Effector memory CD4-positive, alpha-beta T cell (primary cell): Measurements from ENCODE around the gene RABEP1.

Source experiments
- DNase-seq, 3 donors: peaks; one replicate each; pipeline ENCODE4 v3.0.0-alpha.2; 2020
- H3K27ac ChIP-seq: 2 replicates; pipeline ENCODE4 v1.7.0; 2013; ENCODE audit warnings: mild to moderate bottlenecking, low read length, moderate library complexity; ENCODE audit not compliant: insufficient read depth, poor library complexity, severe bottlenecking
- H3K27me3 ChIP-seq: replicated peaks from 2 replicates; pipeline ENCODE4 v1.7.0; 2013; ENCODE audit warnings: mild to moderate bottlenecking, low read length; ENCODE audit not compliant: insufficient read depth, control insufficient read depth, poor library complexity, severe bottlenecking
- H3K36me3 ChIP-seq: 2 replicates; pipeline ENCODE4 v1.7.0; 2013; ENCODE audit warnings: mild to moderate bottlenecking, low read length, moderate library complexity; ENCODE audit not compliant: control insufficient read depth, insufficient read depth
- H3K4me1 ChIP-seq: 2 replicates; pipeline ENCODE4 v1.7.0; 2013; ENCODE audit warnings: low read length, mild to moderate bottlenecking; ENCODE audit not compliant: control insufficient read depth, insufficient read depth, poor library complexity, severe bottlenecking
- H3K4me3 ChIP-seq: 2 replicates; pipeline ENCODE4 v1.7.0; 2013; ENCODE audit warnings: low read length, low read depth, mild to moderate bottlenecking; ENCODE audit not compliant: insufficient read depth, poor library complexity, severe bottlenecking
- H3K9me3 ChIP-seq: 2 replicates; pipeline ENCODE4 v1.7.0; 2013; ENCODE audit warnings: mild to moderate bottlenecking, low read length, moderate library complexity; ENCODE audit not compliant: control insufficient read depth

RABEP1 gene

GRCh38 chr17:5304636-5305035, 22.6 kb downstream of the RABEP1 start:
- no peaks in the 10 kb centered on the region for H3K9me3 ChIP-seq
- no peak for DNase-seq
- no peaks in the 10 kb centered on the region for H3K27me3 ChIP-seq

GRCh38 chr17:5309851-5310250, 27.8 kb downstream of the RABEP1 start:
- H3K36me3 ChIP-seq, result no peaks in the 10 kb centered on the region
- H3K27me3 ChIP-seq, result no peaks in the 10 kb centered on the region
- H3K27ac ChIP-seq, result no peak overlapping the region
- no peak for DNase-seq
- no peaks in the 10 kb centered on the region for H3K4me1 ChIP-seq
- no peak overlapping the region for H3K4me3 ChIP-seq
- H3K9me3 ChIP-seq, result no peaks in the 10 kb centered on the region

More at GRCh38 chr17:5304636-5305035, 22.6 kb downstream of the RABEP1 start:
- Histone ChIP-seq H3K4me1 (no peaks in the 10 kb centered on the region), H3K36me3 (no peaks in the 10 kb centered on the region), H3K27ac (no peak overlapping the region), H3K4me3 (no peak overlapping the region)

- Histone ChIP-seq H3K9me3 (no peaks in the 10 kb centered on the region), H3K36me3 (no peaks in the 10 kb centered on the region), H3K27me3 (no peaks in the 10 kb centered on the region), H3K4me1 (no peaks in the 10 kb centered on the region), H3K4me3 (no peak overlapping the region), H3K27ac (no peak overlapping the region)
- no peak for DNase-seq
Observed at GRCh38 chr17:5325851-5326250, 43.8 kb downstream of the RABEP1 start.

GRCh38 chr17:5329784-5330557, 47.9 kb downstream of the RABEP1 start:
- no peak for DNase-seq
- no peaks in the 10 kb centered on the region for H3K27me3 ChIP-seq
- H3K9me3 ChIP-seq, result no peaks in the 10 kb centered on the region
- H3K36me3 ChIP-seq, result peaks cover 23% of the 10 kb centered on the region
- H3K27ac ChIP-seq, result no peak overlapping the region
- no peaks in the 10 kb centered on the region for H3K4me1 ChIP-seq
- H3K4me3 ChIP-seq, result no peak overlapping the region

DNA sequence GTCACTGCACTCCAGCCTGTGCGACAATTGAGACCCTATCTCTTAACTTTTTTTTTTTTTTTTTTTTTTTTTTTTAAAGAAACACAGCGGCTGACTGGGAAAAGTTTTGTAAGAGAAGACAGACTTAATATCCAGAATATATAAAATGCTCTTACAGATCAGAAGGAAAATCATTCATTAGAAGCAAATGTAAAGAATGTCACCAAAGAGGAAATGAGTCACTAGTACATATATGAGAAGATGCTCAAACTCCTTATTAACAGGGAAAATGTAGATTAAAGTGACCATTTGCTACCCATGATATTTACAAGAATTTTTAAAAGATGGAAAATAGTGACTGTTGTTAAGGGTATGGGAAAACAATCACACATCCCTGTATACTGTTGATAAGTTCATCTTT, 48.9 kb downstream of the RABEP1 start:
- H3K4me3 ChIP-seq, result no peak overlapping the region
- no peak overlapping the region for H3K27ac ChIP-seq
- peaks cover 29% of the 10 kb centered on the region for H3K36me3 ChIP-seq
- H3K9me3 ChIP-seq, result no peaks in the 10 kb centered on the region
- no peaks in the 10 kb centered on the region for H3K27me3 ChIP-seq
- H3K4me1 ChIP-seq, result no peaks in the 10 kb centered on the region
- DNase-seq, result no peak

- Histone ChIP-seq H3K9me3 (no peaks in the 10 kb centered on the region), H3K27ac (no peak overlapping the region), H3K4me1 (no peaks in the 10 kb centered on the region), H3K36me3 (peaks cover 29% of the 10 kb centered on the region), H3K4me3 (no peak overlapping the region), H3K27me3 (no peaks in the 10 kb centered on the region)
- no peak for DNase-seq
Observed at GRCh38 chr17:5331506-5331905, 49.4 kb downstream of the RABEP1 start.

- Histone ChIP-seq H3K9me3 (no peaks in the 10 kb centered on the region), H3K36me3 (peaks cover 11% of the 10 kb centered on the region), H3K27me3 (no peaks in the 10 kb centered on the region), H3K4me3 (no peak overlapping the region), H3K27ac (no peak overlapping the region), H3K4me1 (no peaks in the 10 kb centered on the region)
- no peak for DNase-seq
Observed at GRCh38 chr17:5344914-5345313, 62.8 kb downstream of the RABEP1 start.

- no peak for DNase-seq
- peak overlapping the region; percentile 24 for H3K27ac ChIP-seq
- H3K36me3 ChIP-seq, result peaks cover 47% of the 10 kb centered on the region
- H3K9me3 ChIP-seq, result no peaks in the 10 kb centered on the region
- no peaks in the 10 kb centered on the region for H3K4me1 ChIP-seq
- H3K27me3 ChIP-seq, result no peaks in the 10 kb centered on the region
- H3K4me3 ChIP-seq, result no peak overlapping the region
Observed at GRCh38 chr17:5352681-5353289, 70.7 kb downstream of the RABEP1 start.

GRCh38 chr17:5354310-5354709, 72.2 kb downstream of the RABEP1 start:
- Histone ChIP-seq H3K9me3 (no peaks in the 10 kb centered on the region), H3K27me3 (no peaks in the 10 kb centered on the region), H3K27ac (no peak overlapping the region), H3K4me1 (no peaks in the 10 kb centered on the region), H3K4me3 (no peak overlapping the region), H3K36me3 (peaks cover 53% of the 10 kb centered on the region)
- no peak for DNase-seq

- H3K27me3 ChIP-seq, result no peaks in the 10 kb centered on the region
- no peak overlapping the region for H3K27ac ChIP-seq
- H3K36me3 ChIP-seq, result peaks cover 55% of the 10 kb centered on the region
- no peaks in the 10 kb centered on the region for H3K9me3 ChIP-seq
- H3K4me3 ChIP-seq, result no peak overlapping the region
- H3K4me1 ChIP-seq, result no peaks in the 10 kb centered on the region
- no peak for DNase-seq
Observed at GRCh38 chr17:5354886-5355415, 72.9 kb downstream of the RABEP1 start.
